Prostate gland (tissue), 2 donors: ENCODE measurements around the gene CETP.

Experiments
- POLR2A ChIP-seq: fragments of 450-650 bp; IDR thresholded peaks from one replicate; pipeline ENCODE4 v1.6.1; 2016; ENCODE audit warnings: antibody characterized with exemption, mild to moderate bottlenecking
- POLR2AphosphoS5 ChIP-seq: sonication (generic); formaldehyde crosslinking; IDR thresholded peaks from one replicate; pipeline ENCODE4 v1.6.1; 2017; ENCODE audit warnings: antibody characterized with exemption
- TF ChIP-seq, protein P1 (sequence below), 4 experiments: fragments of 200-600 bp in 2 of 4; fragments of 450-650 bp in 2 of 4; sonication (generic) in 2 of 4; IDR thresholded peaks; 1 replicate in 3 of 4; 2 replicates in 1 of 4; pipeline ENCODE4 v1.5.1; 2016 to 2019; ENCODE audit warnings: antibody characterized with exemption in 4 of 4, mild to moderate bottlenecking in 2 of 4, moderate library complexity in 2 of 4

DNA sequence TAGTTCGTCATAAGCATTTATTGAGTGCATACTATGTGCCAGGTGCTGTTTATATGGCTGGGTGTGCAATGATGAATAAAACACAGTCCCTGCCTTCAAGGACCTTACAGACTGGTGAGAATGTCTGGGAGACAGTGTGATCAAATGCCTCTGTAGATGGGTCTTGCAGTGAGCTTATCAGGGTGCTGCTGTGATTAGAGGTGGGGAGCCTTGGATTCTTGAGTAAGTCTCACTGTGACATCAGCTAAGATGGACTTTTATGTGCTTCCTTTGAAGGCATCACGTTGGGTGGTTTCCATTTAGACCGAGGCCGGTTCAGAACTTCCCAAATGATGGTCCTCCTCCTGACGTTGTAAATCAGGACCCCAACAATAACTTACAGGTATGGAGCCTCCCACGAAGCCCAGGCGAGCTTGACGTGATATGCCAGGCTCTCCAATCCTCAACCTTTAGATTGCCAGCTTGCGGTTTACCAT lies 19.9 kb upstream of the CETP start:
- TF ChIP-seq, protein P1, sequence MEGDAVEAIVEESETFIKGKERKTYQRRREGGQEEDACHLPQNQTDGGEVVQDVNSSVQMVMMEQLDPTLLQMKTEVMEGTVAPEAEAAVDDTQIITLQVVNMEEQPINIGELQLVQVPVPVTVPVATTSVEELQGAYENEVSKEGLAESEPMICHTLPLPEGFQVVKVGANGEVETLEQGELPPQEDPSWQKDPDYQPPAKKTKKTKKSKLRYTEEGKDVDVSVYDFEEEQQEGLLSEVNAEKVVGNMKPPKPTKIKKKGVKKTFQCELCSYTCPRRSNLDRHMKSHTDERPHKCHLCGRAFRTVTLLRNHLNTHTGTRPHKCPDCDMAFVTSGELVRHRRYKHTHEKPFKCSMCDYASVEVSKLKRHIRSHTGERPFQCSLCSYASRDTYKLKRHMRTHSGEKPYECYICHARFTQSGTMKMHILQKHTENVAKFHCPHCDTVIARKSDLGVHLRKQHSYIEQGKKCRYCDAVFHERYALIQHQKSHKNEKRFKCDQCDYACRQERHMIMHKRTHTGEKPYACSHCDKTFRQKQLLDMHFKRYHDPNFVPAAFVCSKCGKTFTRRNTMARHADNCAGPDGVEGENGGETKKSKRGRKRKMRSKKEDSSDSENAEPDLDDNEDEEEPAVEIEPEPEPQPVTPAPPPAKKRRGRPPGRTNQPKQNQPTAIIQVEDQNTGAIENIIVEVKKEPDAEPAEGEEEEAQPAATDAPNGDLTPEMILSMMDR (IDR thresholded peaks at IDR 0.05), result no peak
- no peak for TF ChIP-seq POLR2A
- TF ChIP-seq POLR2AphosphoS5, result no peak
